Left renal cortex interstitium (tissue), 4 donors: ENCODE measurements around the gene BRD3OS. TPM values are rescaled to one million over a fixed set of nuclear protein-coding genes. Genes with fewer than 3 reads are reported as not detected.

Source experiments
- DNase-seq, 4 donors: peaks; one replicate each; pipeline ENCODE4 v3.0.0-alpha.2; 2013; ENCODE audit warnings: low read depth in 4 of 4, low spot score in 2 of 4, missing footprints in 1 of 4
- polyA plus RNA-seq, 4 donors: library from polyadenylated mRNA; unstranded; fragments of 120-200 nt; gene quantifications; one replicate each; pipeline ENCODE4 v1.2.1, GENCODE V29; 2013; ENCODE audit not compliant: insufficient read length in 4 of 4

Gene BRD3OS
- polyA plus RNA-seq, 4 donors: 21.6 to 26.1 (median 22.7) TPM

DNA sequence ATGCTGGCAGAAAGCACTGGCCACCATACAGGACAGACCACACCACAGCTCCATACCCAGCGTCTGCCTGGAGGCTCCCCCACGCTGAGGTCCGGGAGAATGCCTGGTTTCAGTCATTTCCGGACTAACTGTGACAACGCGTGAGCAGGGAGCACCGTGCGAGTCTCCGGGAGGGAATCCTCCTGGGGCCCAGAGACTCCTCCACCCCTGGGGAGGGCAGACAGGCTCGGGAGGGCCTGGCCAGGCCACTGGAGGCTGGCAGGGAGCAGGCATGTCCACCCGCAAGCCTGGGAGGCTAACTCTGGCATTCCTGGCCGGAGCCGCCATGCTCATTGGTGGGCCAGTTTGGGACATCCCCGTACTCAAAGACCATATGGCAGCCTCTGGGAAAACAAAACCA lies 6.5 kb downstream of the BRD3OS start:
- DNase-seq: no peak

GRCh38 chr9:134032456-134033222 lies 7.4 kb downstream of the BRD3OS start:
- DNase-seq: no peak

GRCh38 chr9:134033516-134034214 lies 8.4 kb downstream of the BRD3OS start:
- no peak for DNase-seq

DNA sequence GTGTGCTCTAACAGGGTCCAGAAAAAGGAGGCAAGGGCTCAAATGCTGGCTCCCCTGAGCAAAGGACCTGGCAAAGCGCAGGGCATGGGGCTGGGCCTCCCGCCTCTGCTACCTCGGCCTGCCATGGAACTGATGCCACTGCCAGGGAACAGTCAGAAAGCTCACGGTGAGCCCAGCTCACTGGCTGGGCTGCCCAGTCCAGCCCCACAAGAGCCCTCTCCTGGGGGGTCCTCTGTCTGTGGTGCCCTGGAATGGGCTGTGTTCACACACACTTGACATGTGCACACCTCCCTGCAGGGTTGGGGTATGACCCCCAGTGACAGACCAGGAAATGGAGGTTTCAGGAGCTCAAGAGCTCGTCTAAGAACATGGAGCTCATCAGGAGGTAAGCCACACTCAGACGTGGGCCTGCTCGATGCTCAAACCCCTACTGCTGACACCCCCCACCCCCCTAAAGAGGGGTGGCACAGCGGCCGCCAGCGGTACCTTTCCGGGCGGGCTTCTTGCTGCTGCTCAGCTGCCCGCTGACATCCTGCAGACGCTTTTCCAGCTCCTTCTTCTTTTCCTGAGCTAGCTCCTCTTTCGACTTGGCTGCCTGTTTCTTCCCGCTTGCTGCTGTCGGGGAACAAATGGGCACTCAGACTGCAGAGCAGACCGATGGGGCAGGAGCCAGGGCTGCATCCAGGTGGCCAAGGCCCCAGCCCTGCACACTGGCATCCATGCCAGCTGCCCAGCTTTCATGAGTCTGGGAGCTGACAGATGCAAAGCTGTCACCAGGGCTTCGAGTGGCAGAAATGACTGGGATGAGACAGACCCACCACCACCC lies 9.1 kb downstream of the BRD3OS start:
- DNase-seq: no peak

GRCh38 chr9:134035041-134036039 lies 10.1 kb downstream of the BRD3OS start:
- no peak for DNase-seq

- no peak for DNase-seq
Measured at GRCh38 chr9:134036130-134036529, 10.8 kb downstream of the BRD3OS start.

DNA sequence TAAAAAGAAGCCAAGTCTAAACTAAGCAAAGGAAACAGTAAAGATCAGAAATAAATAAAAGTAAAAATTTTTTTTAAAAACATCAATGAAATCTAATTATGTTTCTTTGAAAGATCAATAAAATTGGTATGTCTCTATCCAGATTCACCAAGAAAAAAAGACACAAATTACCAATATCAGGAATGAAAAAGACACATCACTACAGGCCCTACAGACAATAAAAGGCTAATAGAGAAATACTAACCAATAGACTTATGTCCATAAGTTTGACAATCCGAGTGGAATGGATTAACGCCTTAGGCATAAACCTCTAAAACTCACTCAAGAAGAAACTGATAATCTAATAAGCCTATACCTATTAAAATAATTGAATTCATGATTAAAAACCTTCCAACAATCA lies 12.4 kb downstream of the BRD3OS start:
- DNase-seq: no peak

GRCh38 chr9:134039386-134040175 lies 14.3 kb downstream of the BRD3OS start:
- no peak for DNase-seq

DNA sequence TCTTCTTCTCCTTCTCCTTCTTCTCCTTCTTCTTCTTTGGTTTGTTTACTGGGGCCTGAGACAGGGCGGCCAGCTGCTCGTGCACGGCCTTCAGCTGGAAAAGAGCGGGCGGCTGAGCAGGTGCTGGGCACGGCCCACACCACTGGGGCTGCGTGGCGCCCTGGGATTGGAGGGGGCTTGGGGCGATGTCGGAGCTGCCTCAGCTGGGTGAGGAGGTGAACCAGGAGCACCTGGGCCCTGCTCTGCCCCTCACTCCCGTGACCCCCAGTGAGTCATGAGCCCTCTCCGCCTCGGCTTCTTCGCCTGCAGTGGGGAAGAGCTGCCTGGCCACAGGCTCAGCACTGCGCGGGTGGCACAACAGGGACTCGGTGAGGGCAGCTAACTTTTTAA lies 14.9 kb downstream of the BRD3OS start:
- DNase-seq: no peak

- DNase-seq: no peak
Measured at GRCh38 chr9:134040781-134041648, 15.7 kb downstream of the BRD3OS start.

GRCh38 chr9:134041649-134041962 lies 16.3 kb downstream of the BRD3OS start:
- no peak for DNase-seq

DNA sequence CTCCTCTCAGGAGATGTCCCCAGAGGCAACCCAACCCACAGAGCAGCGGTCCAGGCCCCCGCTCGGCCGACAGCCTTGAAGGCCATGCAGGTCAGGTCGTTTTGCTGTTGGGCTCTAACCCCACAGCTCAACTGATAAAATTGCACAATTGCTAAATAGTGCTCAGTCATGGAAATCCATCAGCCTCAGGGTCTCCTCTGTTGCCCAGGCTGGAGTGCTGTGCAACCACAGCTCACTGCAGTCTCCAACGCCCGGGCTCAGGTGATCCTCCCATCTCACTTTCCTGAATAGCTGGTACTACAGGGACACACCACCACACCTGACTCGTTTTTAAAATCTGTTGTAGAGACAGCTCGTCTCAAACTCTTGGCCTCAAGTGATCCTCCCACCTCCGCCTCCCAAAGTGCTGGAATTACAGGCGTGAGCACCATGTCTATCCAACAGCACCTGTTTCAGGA lies 18.3 kb downstream of the BRD3OS start:
- no peak for DNase-seq

- no peak for DNase-seq
Measured at GRCh38 chr9:134044944-134045343, 19.7 kb downstream of the BRD3OS start.

GRCh38 chr9:134045841-134046544 lies 20.7 kb downstream of the BRD3OS start:
- DNase-seq: no peak

GRCh38 chr9:134046894-134047681 lies 21.8 kb downstream of the BRD3OS start:
- no peak for DNase-seq

DNA sequence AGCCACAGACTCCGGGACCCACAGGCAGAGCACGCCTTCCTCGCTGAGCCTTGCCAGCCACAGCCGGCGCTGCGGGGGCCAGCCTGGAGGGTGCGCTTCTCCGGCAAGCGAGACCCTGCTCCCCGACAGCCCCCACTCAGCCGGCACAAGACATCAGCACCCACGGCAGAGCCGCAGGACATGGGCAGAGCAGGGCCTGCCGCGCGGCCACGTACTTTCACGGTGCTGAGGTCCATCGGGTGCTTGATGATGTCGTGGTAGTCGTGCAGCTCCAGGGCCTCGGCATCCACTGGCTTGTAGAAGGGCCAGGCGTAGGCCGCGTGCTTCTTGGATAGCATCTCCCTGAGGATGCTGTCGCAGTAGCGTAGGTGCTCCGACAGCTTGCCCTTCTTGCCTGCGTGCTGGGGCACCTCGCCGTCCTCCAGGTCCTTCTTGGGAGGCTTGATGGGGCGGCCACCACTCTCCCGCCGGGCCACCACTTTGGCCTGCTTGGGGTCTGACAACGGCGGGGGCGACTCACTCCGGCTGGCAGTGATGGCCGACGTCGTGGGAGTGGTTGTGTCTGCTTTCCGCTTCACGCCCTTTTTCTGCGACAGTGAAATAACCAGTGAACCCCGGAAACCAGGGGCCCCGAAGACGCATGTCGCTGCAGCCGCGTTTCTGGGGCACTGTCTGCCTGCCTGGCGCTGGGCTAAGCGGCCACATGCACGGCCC lies 22.7 kb downstream of the BRD3OS start:
- DNase-seq: no peak
